ENCODE results near the gene CFAP43.

The CFAP43 gene

GRCh38 chr10:104109908-104110662 is 122.1 kb downstream of the CFAP43 start:
- H2AFZ ChIP-seq (ENCODE audit: low read depth, low read length): no peak overlapping the region
- H3K79me1 ChIP-seq (replicated peaks; ENCODE audit: low read length, poor library complexity, severe bottlenecking): no peaks in the 10 kb centered on the region
- peaks cover 2% of the 10 kb centered on the region for H3K4me1 ChIP-seq (ENCODE audit: control insufficient read depth, insufficient read depth, low read depth, low read length)
- H2AK5ac ChIP-seq (ENCODE audit: low read length, severe bottlenecking): peak overlapping the region; percentile 96
- no peak overlapping the region for H2BK120ac ChIP-seq (ENCODE audit: low read depth, low read length)
- H3K9ac ChIP-seq (ENCODE audit: low read length): no peak overlapping the region
- H4K91ac ChIP-seq (ENCODE audit: low read length): no peak overlapping the region
- 6% methylated on average over 2 of the region's 3 CpGs for WGBS
- no peak overlapping the region for H2BK12ac ChIP-seq (ENCODE audit: low read length in 2 of 2)
- no peak overlapping the region for H3K4me3 ChIP-seq (ENCODE audit: insufficient read depth in 1 of 2, low read depth in 1 of 2, low read length in 2 of 2)
- H3K23ac ChIP-seq (ENCODE audit: low read length in 2 of 2): no peak overlapping the region
- H3K27me3 ChIP-seq (ENCODE audit: control insufficient read depth in 1 of 2, insufficient read depth in 1 of 2, low read length in 2 of 2): no peaks in the 10 kb centered on the region
- DNase-seq: peak; percentile 90
- H3K27ac ChIP-seq (ENCODE audit: low read length, poor library complexity, severe bottlenecking): peak overlapping the region; percentile 99
- H4K8ac ChIP-seq (ENCODE audit: low read length): no peak overlapping the region
- H3K14ac ChIP-seq (ENCODE audit: low read length in 2 of 2): no peak overlapping the region
- no peak overlapping the region for H3K4ac ChIP-seq (ENCODE audit: low read depth in 1 of 2, low read length in 2 of 2)
- no peaks in the 10 kb centered on the region for H3K36me3 ChIP-seq (ENCODE audit: control insufficient read depth in 1 of 2, insufficient read depth in 2 of 2, low read depth in 1 of 2, low read length in 2 of 2)
- no peak overlapping the region for H2BK15ac ChIP-seq (ENCODE audit: low read depth, poor library complexity, severe bottlenecking)
- H3K4me2 ChIP-seq (ENCODE audit: low read length, poor library complexity, severe bottlenecking): no peak overlapping the region
- no peak overlapping the region for H3K18ac ChIP-seq (ENCODE audit: low read depth in 1 of 2, low read length in 2 of 2)
- no peaks in the 10 kb centered on the region for H3K9me3 ChIP-seq (ENCODE audit: control insufficient read depth, low read length)
- H2BK5ac ChIP-seq (ENCODE audit: low read depth, low read length, poor library complexity, severe bottlenecking): peak overlapping the region; percentile 93

DNA sequence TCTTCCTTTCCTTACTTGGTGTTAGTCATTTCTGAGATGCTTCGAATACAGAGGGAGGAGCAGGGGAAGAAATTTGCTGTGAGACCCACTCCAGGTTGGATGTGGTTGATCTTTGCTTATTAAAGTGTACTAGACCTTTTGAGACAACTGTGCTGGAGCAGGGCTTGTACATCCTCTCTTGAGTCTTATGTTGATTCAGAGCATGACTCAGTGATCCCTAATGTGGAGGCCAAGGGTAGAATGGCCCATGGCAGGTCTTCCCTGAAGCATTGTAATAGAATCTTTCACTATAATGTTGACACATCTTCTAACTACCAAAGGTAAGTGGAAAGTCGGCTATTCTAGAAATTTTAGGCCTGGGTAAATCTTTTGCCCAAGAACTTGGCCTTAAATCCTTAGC is 127.2 kb downstream of the CFAP43 start:
- Histone ChIP-seq H3K4me1 (ENCODE audit: control insufficient read depth, insufficient read depth, low read depth, low read length) (no peaks in the 10 kb centered on the region), H2AFZ (ENCODE audit: low read depth, low read length) (no peak overlapping the region), H2BK5ac (ENCODE audit: low read depth, low read length, poor library complexity, severe bottlenecking) (no peak overlapping the region), H2BK120ac (ENCODE audit: low read depth, low read length) (no peak overlapping the region), H3K4me3 (ENCODE audit: insufficient read depth in 1 of 2, low read depth in 1 of 2, low read length in 2 of 2) (no peak overlapping the region), H3K79me1 (replicated peaks; ENCODE audit: low read length, poor library complexity, severe bottlenecking) (no peaks in the 10 kb centered on the region), H3K9me3 (ENCODE audit: control insufficient read depth, low read length) (no peaks in the 10 kb centered on the region), H3K9ac (ENCODE audit: low read length) (no peak overlapping the region), H2AK5ac (ENCODE audit: low read length, severe bottlenecking) (no peak overlapping the region), H3K23ac (ENCODE audit: low read length in 2 of 2) (no peak overlapping the region), H3K36me3 (ENCODE audit: control insufficient read depth in 1 of 2, insufficient read depth in 2 of 2, low read depth in 1 of 2, low read length in 2 of 2) (no peaks in the 10 kb centered on the region), H4K8ac (ENCODE audit: low read length) (no peak overlapping the region), H3K4me2 (ENCODE audit: low read length, poor library complexity, severe bottlenecking) (no peak overlapping the region), H2BK15ac (ENCODE audit: low read depth, poor library complexity, severe bottlenecking) (no peak overlapping the region), H3K27ac (ENCODE audit: low read length, poor library complexity, severe bottlenecking) (no peak overlapping the region), H3K4ac (ENCODE audit: low read depth in 1 of 2, low read length in 2 of 2) (no peak overlapping the region), H3K18ac (ENCODE audit: low read depth in 1 of 2, low read length in 2 of 2) (no peak overlapping the region), H3K14ac (ENCODE audit: low read length in 2 of 2) (no peak overlapping the region), H3K27me3 (ENCODE audit: control insufficient read depth in 1 of 2, insufficient read depth in 1 of 2, low read length in 2 of 2) (no peaks in the 10 kb centered on the region), H4K91ac (ENCODE audit: low read length) (no peak overlapping the region), H2BK12ac (ENCODE audit: low read length in 2 of 2) (no peak overlapping the region)
- DNase-seq: no peak
- WGBS: 85% methylated on average over 2 of the region's 2 CpGs

DNA sequence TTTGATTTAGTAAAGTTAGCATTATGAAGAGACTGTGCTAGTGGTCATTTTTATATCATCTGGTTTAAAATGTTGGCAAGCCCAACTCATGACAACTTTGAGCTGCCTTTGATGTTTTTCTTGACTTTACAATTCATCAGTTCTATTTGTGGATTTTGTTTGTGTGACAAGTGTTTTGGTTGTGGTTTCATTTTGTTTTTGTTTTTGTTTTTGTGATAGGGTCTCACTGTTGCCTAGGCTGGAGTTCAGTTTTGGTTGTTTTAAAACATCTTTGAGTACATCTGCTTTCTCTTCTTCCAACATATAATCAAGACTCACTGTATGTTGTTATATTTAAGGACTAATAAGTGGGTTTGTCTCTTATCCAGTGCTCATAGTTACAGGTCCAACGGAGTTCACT is 127.7 kb downstream of the CFAP43 start:
- Histone ChIP-seq H3K23ac (ENCODE audit: low read length in 2 of 2) (no peak overlapping the region), H3K4me1 (ENCODE audit: control insufficient read depth, insufficient read depth, low read depth, low read length) (no peaks in the 10 kb centered on the region), H3K4me3 (ENCODE audit: insufficient read depth in 1 of 2, low read depth in 1 of 2, low read length in 2 of 2) (no peak overlapping the region), H3K4me2 (ENCODE audit: low read length, poor library complexity, severe bottlenecking) (no peak overlapping the region), H2BK12ac (ENCODE audit: low read length in 2 of 2) (no peak overlapping the region), H2BK120ac (ENCODE audit: low read depth, low read length) (no peak overlapping the region), H3K27me3 (ENCODE audit: control insufficient read depth in 1 of 2, insufficient read depth in 1 of 2, low read length in 2 of 2) (no peaks in the 10 kb centered on the region), H2AK5ac (ENCODE audit: low read length, severe bottlenecking) (no peak overlapping the region), H2BK5ac (ENCODE audit: low read depth, low read length, poor library complexity, severe bottlenecking) (no peak overlapping the region), H3K9me3 (ENCODE audit: control insufficient read depth, low read length) (no peaks in the 10 kb centered on the region), H4K91ac (ENCODE audit: low read length) (no peak overlapping the region), H3K4ac (ENCODE audit: low read depth in 1 of 2, low read length in 2 of 2) (no peak overlapping the region), H3K14ac (ENCODE audit: low read length in 2 of 2) (no peak overlapping the region), H3K79me1 (replicated peaks; ENCODE audit: low read length, poor library complexity, severe bottlenecking) (no peaks in the 10 kb centered on the region), H2AFZ (ENCODE audit: low read depth, low read length) (no peak overlapping the region), H4K8ac (ENCODE audit: low read length) (no peak overlapping the region), H3K36me3 (ENCODE audit: control insufficient read depth in 1 of 2, insufficient read depth in 2 of 2, low read depth in 1 of 2, low read length in 2 of 2) (no peaks in the 10 kb centered on the region), H2BK15ac (ENCODE audit: low read depth, poor library complexity, severe bottlenecking) (no peak overlapping the region), H3K9ac (ENCODE audit: low read length) (no peak overlapping the region), H3K18ac (ENCODE audit: low read depth in 1 of 2, low read length in 2 of 2) (no peak overlapping the region), H3K27ac (ENCODE audit: low read length, poor library complexity, severe bottlenecking) (no peak overlapping the region)
- no CpG with 5 or more reads among the region's 1 CpG for WGBS
- no peak for DNase-seq

- no peaks in the 10 kb centered on the region for H3K27me3 ChIP-seq (ENCODE audit: control insufficient read depth in 1 of 2, insufficient read depth in 1 of 2, low read length in 2 of 2)
- H3K23ac ChIP-seq (ENCODE audit: low read length in 2 of 2): no peak overlapping the region
- H3K79me1 ChIP-seq (replicated peaks; ENCODE audit: low read length, poor library complexity, severe bottlenecking): no peaks in the 10 kb centered on the region
- no CpG with 5 or more reads among the region's 1 CpG for WGBS
- no peak overlapping the region for H4K8ac ChIP-seq (ENCODE audit: low read length)
- H3K18ac ChIP-seq (ENCODE audit: low read depth in 1 of 2, low read length in 2 of 2): no peak overlapping the region
- no peaks in the 10 kb centered on the region for H3K4me1 ChIP-seq (ENCODE audit: control insufficient read depth, insufficient read depth, low read depth, low read length)
- no peak overlapping the region for H2BK12ac ChIP-seq (ENCODE audit: low read length in 2 of 2)
- H2BK15ac ChIP-seq (ENCODE audit: low read depth, poor library complexity, severe bottlenecking): no peak overlapping the region
- no peak overlapping the region for H3K4me3 ChIP-seq (ENCODE audit: insufficient read depth in 1 of 2, low read depth in 1 of 2, low read length in 2 of 2)
- H3K27ac ChIP-seq (ENCODE audit: low read length, poor library complexity, severe bottlenecking): no peak overlapping the region
- no peak overlapping the region for H3K4me2 ChIP-seq (ENCODE audit: low read length, poor library complexity, severe bottlenecking)
- H2BK120ac ChIP-seq (ENCODE audit: low read depth, low read length): no peak overlapping the region
- H3K9ac ChIP-seq (ENCODE audit: low read length): no peak overlapping the region
- no peak overlapping the region for H2AFZ ChIP-seq (ENCODE audit: low read depth, low read length)
- H3K9me3 ChIP-seq (ENCODE audit: control insufficient read depth, low read length): no peaks in the 10 kb centered on the region
- DNase-seq: no peak
- H3K4ac ChIP-seq (ENCODE audit: low read depth in 1 of 2, low read length in 2 of 2): no peak overlapping the region
- no peak overlapping the region for H3K14ac ChIP-seq (ENCODE audit: low read length in 2 of 2)
- no peak overlapping the region for H4K91ac ChIP-seq (ENCODE audit: low read length)
- no peak overlapping the region for H2AK5ac ChIP-seq (ENCODE audit: low read length, severe bottlenecking)
- H3K36me3 ChIP-seq (ENCODE audit: control insufficient read depth in 1 of 2, insufficient read depth in 2 of 2, low read depth in 1 of 2, low read length in 2 of 2): no peaks in the 10 kb centered on the region
- H2BK5ac ChIP-seq (ENCODE audit: low read depth, low read length, poor library complexity, severe bottlenecking): no peak overlapping the region
Observed at GRCh38 chr10:104103956-104104355, 128.2 kb downstream of the CFAP43 start.
